DMS79 treated with DMSO at 0.1 percent for 48 hours (cell line): ENCODE measurements around the gene ACSM4.
"Not testable (repeated sequence)": the region's sequence is repeated elsewhere in the genome, so short reads cannot be mapped to it uniquely, and the experiment has no call there.

Source experiments
- DNase-seq: peaks from one replicate; lab custom pipeline; 2025; lab: John Stamatoyannopoulos, UW

The ACSM4 gene

DNA sequence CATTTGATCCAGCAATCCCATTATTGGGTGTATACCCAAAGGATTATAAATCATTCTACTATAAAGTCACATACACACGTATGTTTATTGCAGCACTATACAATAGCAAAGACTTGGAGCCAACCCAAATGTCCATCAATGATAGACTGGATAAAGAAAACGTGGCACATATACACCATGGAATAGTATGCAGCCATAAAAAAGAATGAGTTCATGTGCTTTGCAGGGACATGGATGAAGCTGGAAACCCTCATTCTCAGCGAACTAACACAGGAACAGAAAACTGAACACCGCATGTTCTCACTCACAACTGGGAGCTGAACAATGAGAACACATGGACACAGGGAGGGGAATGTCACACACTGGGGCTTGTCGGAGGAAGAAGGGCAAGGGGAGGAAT is 33.9 kb downstream of the ACSM4 start:
- DNase-seq: not testable (repeated sequence)

GRCh38 chr12:7339675-7340074 is 35.8 kb downstream of the ACSM4 start:
- DNase-seq: no peak

GRCh38 chr12:7344833-7345606 is 41.1 kb downstream of the ACSM4 start:
- DNase-seq: no peak

- DNase-seq: no peak
These were observed 42.8 kb downstream of the ACSM4 start for GRCh38 chr12:7346551-7347225.

- no peak for DNase-seq
These were observed 45.5 kb downstream of the ACSM4 start for GRCh38 chr12:7349418-7349817.

- DNase-seq: no peak
These were observed 47.3 kb downstream of the ACSM4 start for GRCh38 chr12:7351177-7351576.

DNA sequence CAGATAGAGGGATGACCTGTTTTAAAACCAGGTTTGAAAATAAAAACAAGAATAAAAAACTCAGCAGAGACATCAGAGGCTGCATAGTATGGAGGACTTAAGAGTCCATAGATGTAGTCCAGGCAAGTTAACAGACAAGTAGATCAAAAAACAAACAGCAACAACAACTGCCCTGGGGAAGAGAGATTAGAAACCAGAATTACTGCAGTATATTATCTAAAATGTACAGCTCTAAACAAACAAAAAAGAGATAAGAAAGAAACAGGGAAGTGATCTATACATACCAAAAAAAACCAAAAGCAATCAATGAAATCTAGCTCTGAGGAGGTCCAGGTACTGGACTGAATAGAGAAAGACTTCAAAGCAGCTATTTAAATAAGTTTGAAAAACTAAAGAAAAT is 48.8 kb downstream of the ACSM4 start:
- no peak for DNase-seq

DNA sequence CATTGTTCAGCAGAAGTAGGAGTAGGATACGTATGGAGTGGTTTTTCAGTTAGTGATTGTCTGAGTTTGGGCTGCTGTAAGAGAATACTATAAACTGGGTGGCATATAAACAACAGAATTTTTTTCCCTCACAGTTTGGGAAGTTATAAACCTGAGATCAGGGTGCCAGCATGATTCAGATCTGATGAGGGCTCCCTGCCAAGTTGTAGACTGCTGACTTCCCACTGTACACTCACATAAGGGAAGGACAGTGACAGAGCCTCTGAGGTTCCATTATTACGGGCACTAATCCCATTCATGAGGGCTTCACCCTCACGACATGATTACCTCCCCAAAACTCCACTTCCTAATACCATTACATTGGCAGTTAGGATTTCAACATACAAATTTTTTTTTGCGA is 50.7 kb downstream of the ACSM4 start:
- no peak for DNase-seq

DNA sequence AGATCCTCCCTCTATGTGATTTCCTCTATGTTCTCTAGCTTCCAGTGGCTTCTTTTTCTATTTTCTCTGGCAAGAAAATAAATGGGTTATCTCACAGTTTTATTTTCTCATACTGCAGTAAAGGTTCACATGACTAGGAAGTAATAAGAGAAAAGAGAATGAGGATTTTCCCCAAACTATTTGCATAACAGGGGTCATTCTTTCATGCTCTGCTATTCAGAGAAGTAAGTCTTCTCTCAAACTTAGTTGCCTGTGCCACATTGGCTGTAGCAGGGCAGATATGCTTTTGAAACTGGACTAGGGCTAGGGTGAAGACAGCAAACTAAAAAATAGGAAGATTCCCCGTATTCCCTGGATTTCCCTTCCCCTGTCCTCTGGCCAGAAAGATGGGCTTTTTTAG is 57.4 kb downstream of the ACSM4 start:
- DNase-seq: no peak

DNA sequence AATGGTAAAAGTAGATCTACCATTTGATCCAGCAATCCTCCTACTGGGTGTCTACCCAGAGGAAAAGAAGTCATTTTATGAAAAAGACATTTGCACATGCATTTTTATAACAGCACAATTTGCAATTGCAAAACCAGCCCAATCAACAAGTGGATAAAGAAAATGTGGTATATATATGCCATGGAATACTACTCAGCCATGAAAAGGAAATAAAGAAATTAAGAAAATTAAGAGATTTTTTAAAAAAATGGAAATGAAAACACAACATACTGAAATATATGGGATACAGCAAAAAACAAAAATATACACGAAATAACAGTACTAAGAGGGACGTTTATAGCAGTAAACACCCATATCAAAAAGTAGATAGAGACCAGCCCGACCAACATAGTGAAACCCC is 58.9 kb downstream of the ACSM4 start:
- DNase-seq: no peak

GRCh38 chr12:7369274-7369729 is 65.4 kb downstream of the ACSM4 start:
- DNase-seq: no peak

DNA sequence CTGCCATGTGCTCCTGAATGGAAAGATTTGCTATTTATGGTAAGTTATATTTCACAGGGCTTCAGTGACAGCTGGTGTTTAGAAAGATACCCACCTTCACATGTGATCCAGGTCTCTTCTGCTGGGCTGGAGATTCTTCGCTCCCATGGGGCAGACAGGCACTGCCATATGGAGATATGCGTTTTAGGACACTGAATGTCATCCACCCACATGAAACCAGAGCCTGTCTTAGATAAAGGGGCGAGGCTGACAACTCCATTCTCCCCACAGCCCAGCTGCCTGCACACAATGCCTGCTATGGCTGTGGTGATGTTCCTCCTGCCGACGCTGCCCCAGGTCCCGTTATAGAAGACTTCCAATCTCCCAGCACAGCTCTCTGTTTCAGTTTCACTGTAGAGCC is 69.4 kb downstream of the ACSM4 start:
- no peak for DNase-seq

GRCh38 chr12:7374423-7375144 is 70.7 kb downstream of the ACSM4 start:
- no peak for DNase-seq

DNA sequence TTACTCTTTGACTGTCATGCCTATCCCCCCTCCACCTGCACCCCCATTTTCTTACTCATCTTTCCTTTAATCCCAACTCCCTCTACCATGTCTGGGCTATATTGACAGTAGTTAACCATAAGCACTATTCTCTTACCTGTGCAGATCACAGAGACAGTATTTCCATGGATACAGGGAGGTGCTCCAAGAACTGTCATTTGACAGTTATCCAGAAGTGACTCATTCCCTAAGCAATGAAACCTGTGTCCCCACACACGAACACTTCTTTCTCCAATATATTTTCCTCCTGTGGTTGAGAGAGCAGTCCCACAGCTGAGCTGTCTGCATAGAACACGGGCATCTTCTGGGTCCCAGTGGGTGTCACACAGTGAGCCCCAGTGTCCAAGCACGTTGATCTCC is 71.3 kb downstream of the ACSM4 start:
- DNase-seq: no peak

- DNase-seq: no peak
These were observed 72.3 kb downstream of the ACSM4 start for GRCh38 chr12:7376196-7376595.
